Ascending aorta (tissue), 2 donors: ENCODE results near the gene OXLD1. TPM values are rescaled to one million over a fixed set of nuclear protein-coding genes. Genes with fewer than 3 reads are reported as not detected.
"Not testable (repeated sequence)": the region's sequence is repeated elsewhere in the genome, so short reads cannot be mapped to it uniquely, and the experiment has no call there.

Experiments used
- DNase-seq, 2 donors: peaks; one replicate each; pipeline ENCODE4 v3.0.0-alpha.2; 2019; ENCODE audit warnings: low spot score in 2 of 2
- H3K27ac ChIP-seq, 2 donors: fragments of 200-600 bp; sonication (generic); one replicate each; pipeline ENCODE4 v1.5.1; 2016 to 2017; ENCODE audit warnings: mild to moderate bottlenecking in 1 of 2
- H3K27me3 ChIP-seq: fragments of 200-600 bp; sonication (generic); one replicate; pipeline ENCODE4 v1.5.1; 2017
- H3K36me3 ChIP-seq, 2 donors: fragments of 200-600 bp; sonication (generic); one replicate each; pipeline ENCODE4 v1.5.1; 2016
- H3K4me1 ChIP-seq, 2 donors: fragments of 200-600 bp; sonication (generic); one replicate each; pipeline ENCODE4 v1.5.1; 2016 to 2017; ENCODE audit warnings: mild to moderate bottlenecking in 1 of 2
- H3K4me3 ChIP-seq, 2 donors: fragments of 200-600 bp; sonication (generic); one replicate each; pipeline ENCODE4 v1.5.1; 2016 to 2017; ENCODE audit warnings: mild to moderate bottlenecking in 1 of 2
- H3K9me3 ChIP-seq, 2 donors: fragments of 200-600 bp; sonication (generic); one replicate each; pipeline ENCODE4 v1.5.1; 2016
- intact Hi-C: fragments of 100-400 bp; cut with DNase I; formaldehyde crosslinking; loops from one replicate; pipeline ENCODE4 v1.15.1; 2023
- total RNA-seq: library from RNA; depleted of rRNA; stranded (reverse); fragments of >200 nt; gene quantifications from one replicate; pipeline ENCODE4 v1.1.0, GENCODE V29; 2016
- TF ChIP-seq, protein P1 (sequence below), 3 experiments: fragments of 200-600 bp in 2 of 3; fragments of 450-650 bp in 1 of 3; sonication (generic) in 2 of 3; IDR thresholded peaks; one replicate each; pipeline ENCODE4 v1.5.1; 2016 to 2019; ENCODE audit warnings: antibody characterized with exemption in 3 of 3, mild to moderate bottlenecking in 1 of 3, moderate library complexity in 1 of 3

Gene OXLD1
- total RNA-seq, 1 donor from 2014 or later, result 96.1 TPM

DNA sequence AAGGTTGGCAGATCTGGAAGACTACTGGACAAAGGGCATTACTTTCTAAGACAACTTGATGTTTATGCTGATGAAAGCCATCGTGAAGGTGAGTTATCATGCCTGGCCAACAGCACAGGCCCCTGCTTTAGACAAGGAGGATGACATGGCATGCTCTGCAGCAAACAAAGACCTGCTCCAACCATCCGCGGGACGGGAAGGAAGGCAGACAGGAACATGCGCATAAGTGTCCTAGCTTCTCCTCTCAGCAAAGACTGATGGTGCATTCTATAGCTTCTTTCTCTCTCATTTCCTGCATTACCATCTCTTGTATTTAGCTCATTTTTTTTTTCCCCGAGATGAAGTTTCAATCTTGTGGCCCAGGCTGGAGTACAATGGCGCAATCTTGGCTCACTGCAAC, 34.9 kb downstream of the OXLD1 start:
- H3K4me1 ChIP-seq, result peaks cover 9 to 17% of the 10 kb centered on the region in 2 donors
- no peaks in the 10 kb centered on the region for H3K9me3 ChIP-seq
- peaks cover 31 to 33% of the 10 kb centered on the region in 2 donors for H3K36me3 ChIP-seq
- H3K27ac ChIP-seq, result no peak overlapping the region
- intact Hi-C loops, result no loop called here
- no peak for DNase-seq
- H3K27me3 ChIP-seq, result no peaks in the 10 kb centered on the region
- no peak overlapping the region for H3K4me3 ChIP-seq
- TF ChIP-seq, protein P1, sequence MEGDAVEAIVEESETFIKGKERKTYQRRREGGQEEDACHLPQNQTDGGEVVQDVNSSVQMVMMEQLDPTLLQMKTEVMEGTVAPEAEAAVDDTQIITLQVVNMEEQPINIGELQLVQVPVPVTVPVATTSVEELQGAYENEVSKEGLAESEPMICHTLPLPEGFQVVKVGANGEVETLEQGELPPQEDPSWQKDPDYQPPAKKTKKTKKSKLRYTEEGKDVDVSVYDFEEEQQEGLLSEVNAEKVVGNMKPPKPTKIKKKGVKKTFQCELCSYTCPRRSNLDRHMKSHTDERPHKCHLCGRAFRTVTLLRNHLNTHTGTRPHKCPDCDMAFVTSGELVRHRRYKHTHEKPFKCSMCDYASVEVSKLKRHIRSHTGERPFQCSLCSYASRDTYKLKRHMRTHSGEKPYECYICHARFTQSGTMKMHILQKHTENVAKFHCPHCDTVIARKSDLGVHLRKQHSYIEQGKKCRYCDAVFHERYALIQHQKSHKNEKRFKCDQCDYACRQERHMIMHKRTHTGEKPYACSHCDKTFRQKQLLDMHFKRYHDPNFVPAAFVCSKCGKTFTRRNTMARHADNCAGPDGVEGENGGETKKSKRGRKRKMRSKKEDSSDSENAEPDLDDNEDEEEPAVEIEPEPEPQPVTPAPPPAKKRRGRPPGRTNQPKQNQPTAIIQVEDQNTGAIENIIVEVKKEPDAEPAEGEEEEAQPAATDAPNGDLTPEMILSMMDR (IDR thresholded peaks at IDR 0.05), result no peak

DNA sequence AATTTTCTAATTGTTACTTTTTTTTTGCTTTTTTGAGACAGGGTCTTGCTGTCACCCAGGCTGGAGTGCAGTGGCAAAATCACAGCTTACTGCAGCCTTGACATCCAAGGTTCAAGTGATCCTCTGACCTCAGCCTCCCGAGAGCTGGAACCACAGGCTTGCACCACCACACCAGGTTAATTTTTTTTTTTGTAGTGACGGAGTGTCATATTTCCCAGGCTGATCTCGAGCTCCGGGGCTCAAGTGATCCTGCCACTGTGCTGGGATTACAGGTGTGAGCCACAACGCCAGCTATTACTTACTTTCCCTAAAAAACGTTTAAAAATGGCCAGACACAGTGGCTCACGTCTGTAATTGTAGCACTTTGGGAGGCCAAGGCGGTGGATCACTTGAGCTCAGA, 36.1 kb downstream of the OXLD1 start:
- no peaks in the 10 kb centered on the region for H3K9me3 ChIP-seq
- no peak for DNase-seq
- no peak overlapping the region for H3K27ac ChIP-seq
- H3K4me1 ChIP-seq, result peaks cover 2 to 8% of the 10 kb centered on the region in 2 donors
- H3K36me3 ChIP-seq, result peaks cover 42 to 45% of the 10 kb centered on the region in 2 donors
- TF ChIP-seq, protein P1 (IDR thresholded peaks at IDR 0.05), result no peak
- H3K27me3 ChIP-seq, result no peaks in the 10 kb centered on the region
- H3K4me3 ChIP-seq, result no peak overlapping the region
- intact Hi-C loops, result no loop called here

DNA sequence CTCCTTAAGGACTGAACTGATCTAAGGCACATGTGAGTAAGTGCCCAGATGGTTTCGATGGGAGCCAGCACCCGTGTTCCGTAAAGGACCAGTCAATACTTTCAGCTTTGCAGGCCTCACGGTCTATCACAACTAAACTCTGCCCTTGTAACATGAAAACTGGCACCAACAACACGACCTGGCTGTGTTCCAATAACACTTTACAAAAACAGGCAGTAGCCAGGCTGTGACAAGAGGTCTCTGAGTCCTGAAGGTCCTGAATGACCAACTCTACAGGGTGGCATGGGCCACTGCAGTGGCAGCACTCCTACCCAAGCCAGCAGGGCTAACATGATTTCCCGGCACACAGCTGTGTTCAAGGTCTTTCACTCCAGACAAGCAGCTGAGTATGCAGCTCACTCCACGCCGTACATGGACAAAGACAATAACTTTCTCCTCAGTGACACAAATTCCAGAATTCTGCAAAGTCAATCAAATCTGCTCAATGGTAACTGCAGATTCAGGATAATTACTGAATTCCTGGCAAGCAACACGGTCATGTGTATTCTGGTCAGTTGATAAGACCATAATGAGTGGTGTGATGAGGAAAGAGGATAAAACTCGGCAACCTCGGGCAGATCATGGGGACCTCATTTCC, 44.8 kb downstream of the OXLD1 start:
- DNase-seq, result no peak
- no peaks in the 10 kb centered on the region for H3K4me1 ChIP-seq
- no peak overlapping the region for H3K27ac ChIP-seq
- intact Hi-C loops, result no loop called here
- H3K9me3 ChIP-seq, result no peaks in the 10 kb centered on the region
- TF ChIP-seq, protein P1 (IDR thresholded peaks at IDR 0.05), result no peak
- peaks cover 66 to 77% of the 10 kb centered on the region in 2 donors for H3K36me3 ChIP-seq
- no peak overlapping the region for H3K4me3 ChIP-seq
- H3K27me3 ChIP-seq, result no peaks in the 10 kb centered on the region

DNA sequence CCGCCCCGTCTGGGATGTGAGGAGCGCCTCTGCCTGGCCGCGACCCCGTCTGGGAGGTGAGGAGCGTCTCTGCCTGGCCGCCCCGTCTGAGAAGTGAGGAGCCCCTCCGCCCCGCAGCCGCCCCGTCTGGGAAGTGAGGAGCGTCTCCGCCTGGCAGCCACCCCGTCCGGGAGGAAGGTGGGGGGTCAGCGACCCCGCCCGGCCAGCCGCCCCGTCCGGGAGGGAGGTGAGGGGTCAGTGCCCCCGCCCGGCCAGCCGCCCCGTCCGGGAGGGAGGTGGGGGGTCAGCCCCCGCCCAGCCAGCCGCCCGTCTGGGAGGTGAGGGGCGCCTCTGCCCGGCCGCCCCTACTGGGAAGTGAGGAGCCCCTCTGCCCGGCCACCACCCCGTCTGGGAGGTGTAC, 48.1 kb downstream of the OXLD1 start:
- DNase-seq, H3K27ac ChIP-seq, H3K4me3 ChIP-seq, H3K9me3 ChIP-seq, intact Hi-C loops, H3K27me3 ChIP-seq, H3K4me1 ChIP-seq: not testable (repeated sequence)
- H3K36me3 ChIP-seq, result peaks cover 38 to 46% of the 10 kb centered on the region in 2 donors

DNA sequence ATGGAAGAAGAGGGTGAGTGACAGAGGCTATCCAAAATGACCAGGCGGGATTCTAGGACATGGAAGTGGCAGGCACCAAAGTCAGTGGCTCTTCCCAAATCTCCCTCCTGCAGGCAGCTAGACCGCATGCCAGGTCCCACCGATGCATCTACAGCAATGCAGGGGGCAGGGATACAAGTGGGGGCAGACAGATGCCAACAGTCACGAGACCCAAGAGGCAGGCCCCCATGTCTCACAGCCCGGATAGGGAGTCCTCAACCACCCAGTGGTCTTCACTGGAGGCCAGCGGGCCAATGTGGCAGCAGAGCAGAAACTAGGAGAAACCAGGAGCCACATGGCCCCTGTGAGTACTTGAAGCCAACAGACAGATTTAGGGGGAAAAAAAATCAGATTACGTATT, 49.5 kb downstream of the OXLD1 start:
- Histone ChIP-seq H3K27ac (no peak overlapping the region), H3K4me1 (peaks cover 0 to 9% of the 10 kb centered on the region in 2 donors), H3K27me3 (no peaks in the 10 kb centered on the region), H3K36me3 (peaks cover 38 to 43% of the 10 kb centered on the region in 2 donors), H3K9me3 (no peaks in the 10 kb centered on the region), H3K4me3 (no peak overlapping the region)
- TF ChIP-seq, protein P1 (IDR thresholded peaks at IDR 0.05), result no peak
- intact Hi-C loops, result no loop called here
- DNase-seq, result no peak

DNA sequence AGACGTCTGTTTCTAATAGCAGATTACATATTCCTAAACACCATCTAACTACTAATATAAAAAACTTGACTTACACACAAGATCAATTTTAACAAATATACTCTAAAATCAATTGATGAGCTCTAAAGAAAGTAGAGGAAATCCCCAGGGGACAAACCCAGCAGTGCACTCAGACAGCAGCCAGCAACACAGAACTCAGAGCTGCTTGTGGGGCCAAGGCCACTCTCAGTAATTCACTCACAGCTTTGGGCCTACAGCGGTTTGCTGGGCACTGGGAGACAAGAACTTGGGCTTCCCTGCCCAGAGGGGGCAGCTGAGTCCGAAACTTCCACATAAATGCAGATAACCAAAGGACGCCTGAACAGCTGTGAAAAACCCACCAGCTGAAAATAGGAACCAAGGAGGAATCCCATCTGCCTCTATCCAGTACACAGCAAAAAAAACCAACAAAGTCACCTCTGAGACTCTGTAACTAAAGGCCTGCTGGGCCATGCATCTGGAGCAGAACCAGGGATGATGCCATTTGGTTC, 50.9 kb downstream of the OXLD1 start:
- DNase-seq, result no peak
- Histone ChIP-seq H3K4me3 (no peak overlapping the region), H3K36me3 (peaks cover 35 to 37% of the 10 kb centered on the region in 2 donors), H3K27ac (peak overlapping the region; percentile 27 to 62), H3K27me3 (no peaks in the 10 kb centered on the region), H3K4me1 (peaks cover 0 to 9% of the 10 kb centered on the region in 2 donors), H3K9me3 (no peaks in the 10 kb centered on the region)
- TF ChIP-seq, protein P1 (IDR thresholded peaks at IDR 0.05), result no peak
- intact Hi-C loops, result no loop called here

Other genes with a start within 250 kb of the OXLD1 start
- gene ACTG1, start 153.8 kb downstream of the OXLD1 start, total RNA-seq, result 6,075 TPM
- gene FSCN2, start 138.2 kb downstream of the OXLD1 start, total RNA-seq, result not detected
- gene FAAP100, start 114.3 kb downstream of the OXLD1 start, total RNA-seq, result 75.6 TPM
- gene NPLOC4, start 29.5 kb downstream of the OXLD1 start, total RNA-seq, result 128 TPM
- not detected for gene TSPAN10, start 29.4 kb downstream of the OXLD1 start, total RNA-seq
- not detected for gene PDE6G, start 10.1 kb downstream of the OXLD1 start, total RNA-seq
- 15.8 TPM for gene CCDC137, start 132 bp upstream of the OXLD1 start, total RNA-seq
- 21.0 TPM for gene ARL16, start 17.2 kb upstream of the OXLD1 start, total RNA-seq
- 211 TPM for gene HGS, start 17.4 kb upstream of the OXLD1 start, total RNA-seq
- gene MRPL12, start 36.8 kb upstream of the OXLD1 start, total RNA-seq, result 21.8 TPM
- gene SLC25A10, start 45.7 kb upstream of the OXLD1 start, total RNA-seq, result 0.53 TPM
- not detected for gene GCGR, start 137.5 kb upstream of the OXLD1 start, total RNA-seq
- gene MCRIP1, start 166.7 kb upstream of the OXLD1 start, total RNA-seq, result 149 TPM
- not detected for gene PPP1R27, start 168.4 kb upstream of the OXLD1 start, total RNA-seq
- 670 TPM for gene P4HB, start 193.9 kb upstream of the OXLD1 start, total RNA-seq
- gene ARHGDIA, start 204.7 kb upstream of the OXLD1 start, total RNA-seq, result 314 TPM
- 31.8 TPM for gene ALYREF, start 225.0 kb upstream of the OXLD1 start, total RNA-seq
- gene ANAPC11, start 225.1 kb upstream of the OXLD1 start, total RNA-seq, result 108 TPM
- gene NPB, start 235.6 kb upstream of the OXLD1 start, total RNA-seq, result 1.5 TPM
- gene PCYT2, start 244.8 kb upstream of the OXLD1 start, total RNA-seq, result 81.1 TPM